KMS-11 (cell line): ENCODE measurements around the gene SAP30L.

Experiments
- H2AFZ ChIP-seq: fragments of 200-600 bp; sonication (generic); 2 replicates; pipeline ENCODE4 v1.6.1; 2016; ENCODE audit warnings: antibody characterized with exemption, mixed run types, low read depth
- H3K27ac ChIP-seq: fragments of 200-600 bp; sonication (generic); 2 replicates; pipeline ENCODE4 v1.6.1; 2016; ENCODE audit warnings: mild to moderate bottlenecking, mixed run types
- H3K27me3 ChIP-seq: fragments of 200-600 bp; sonication (generic); 2 replicates; pipeline ENCODE4 v1.6.1; 2017; ENCODE audit warnings: mild to moderate bottlenecking, low read depth, mixed run types, moderate library complexity; ENCODE audit not compliant: insufficient read depth
- H3K36me3 ChIP-seq: fragments of 200-600 bp; sonication (generic); 2 replicates; pipeline ENCODE4 v1.6.1; 2017; ENCODE audit warnings: mild to moderate bottlenecking, mixed run types; ENCODE audit not compliant: insufficient read depth
- H3K4me1 ChIP-seq: fragments of 200-600 bp; sonication (generic); 2 replicates; pipeline ENCODE4 v1.6.1; 2016; ENCODE audit warnings: mild to moderate bottlenecking, low read depth, mixed run types; ENCODE audit not compliant: poor library complexity, severe bottlenecking
- H3K4me2 ChIP-seq: fragments of 200-600 bp; sonication (generic); 2 replicates; pipeline ENCODE4 v1.7.0; 2016; ENCODE audit warnings: mild to moderate bottlenecking, mixed run types
- H3K4me3 ChIP-seq: fragments of 200-600 bp; sonication (generic); IDR thresholded peaks from 2 replicates; pipeline ENCODE4 v1.6.1; 2017; ENCODE audit warnings: low read depth, low read length, mixed read lengths; ENCODE audit not compliant: insufficient read depth
- H3K79me2 ChIP-seq: fragments of 200-600 bp; sonication (generic); 2 replicates; pipeline ENCODE4 v1.6.1; 2016; ENCODE audit warnings: low read depth, mixed run types; ENCODE audit not compliant: insufficient read depth
- H3K9ac ChIP-seq: fragments of 200-600 bp; sonication (generic); 2 replicates; pipeline ENCODE4 v1.6.1; 2016; ENCODE audit warnings: mild to moderate bottlenecking, mixed run types
- H4K20me1 ChIP-seq: fragments of 200-600 bp; sonication (generic); 2 replicates; pipeline ENCODE4 v1.6.1; 2016; ENCODE audit warnings: mild to moderate bottlenecking, mixed run types; ENCODE audit not compliant: insufficient read depth
- TF ChIP-seq, protein P1 (sequence below): fragments of 200-600 bp; sonication (generic); conservative IDR thresholded peaks from 2 replicates; pipeline ENCODE4 v1.6.1; 2017; ENCODE audit warnings: low read depth, mild to moderate bottlenecking, antibody characterized with exemption, low read length, moderate library complexity, mixed read lengths

Gene SAP30L

DNA sequence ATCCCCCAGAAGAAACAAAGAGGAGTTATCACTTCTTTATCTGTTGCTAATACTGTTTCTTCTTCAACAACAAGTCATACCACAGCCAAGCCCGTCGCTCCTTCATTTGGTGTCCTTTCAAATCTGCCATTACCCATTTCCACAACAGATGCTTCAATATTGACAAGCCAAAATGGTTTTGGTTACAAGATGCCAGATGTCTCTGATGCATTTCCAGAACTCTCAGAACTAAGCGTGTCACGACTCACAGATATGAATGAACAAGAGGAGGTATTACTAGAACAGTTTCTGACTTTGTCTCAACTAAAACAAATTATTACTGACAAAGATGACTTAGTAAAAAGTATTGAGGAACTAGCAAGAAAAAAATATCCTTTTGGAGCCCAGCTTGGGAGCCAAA, 48.2 kb downstream of the SAP30L start:
- Histone ChIP-seq H4K20me1 (no peaks in the 10 kb centered on the region), H3K4me1 (peaks cover 2% of the 10 kb centered on the region), H3K9ac (no peak overlapping the region), H2AFZ (no peak overlapping the region), H3K4me2 (no peak overlapping the region), H3K4me3 (no peak overlapping the region), H3K27me3 (no peaks in the 10 kb centered on the region), H3K27ac (no peak overlapping the region), H3K36me3 (no peaks in the 10 kb centered on the region), H3K79me2 (no peaks in the 10 kb centered on the region)
- TF ChIP-seq, protein P1, sequence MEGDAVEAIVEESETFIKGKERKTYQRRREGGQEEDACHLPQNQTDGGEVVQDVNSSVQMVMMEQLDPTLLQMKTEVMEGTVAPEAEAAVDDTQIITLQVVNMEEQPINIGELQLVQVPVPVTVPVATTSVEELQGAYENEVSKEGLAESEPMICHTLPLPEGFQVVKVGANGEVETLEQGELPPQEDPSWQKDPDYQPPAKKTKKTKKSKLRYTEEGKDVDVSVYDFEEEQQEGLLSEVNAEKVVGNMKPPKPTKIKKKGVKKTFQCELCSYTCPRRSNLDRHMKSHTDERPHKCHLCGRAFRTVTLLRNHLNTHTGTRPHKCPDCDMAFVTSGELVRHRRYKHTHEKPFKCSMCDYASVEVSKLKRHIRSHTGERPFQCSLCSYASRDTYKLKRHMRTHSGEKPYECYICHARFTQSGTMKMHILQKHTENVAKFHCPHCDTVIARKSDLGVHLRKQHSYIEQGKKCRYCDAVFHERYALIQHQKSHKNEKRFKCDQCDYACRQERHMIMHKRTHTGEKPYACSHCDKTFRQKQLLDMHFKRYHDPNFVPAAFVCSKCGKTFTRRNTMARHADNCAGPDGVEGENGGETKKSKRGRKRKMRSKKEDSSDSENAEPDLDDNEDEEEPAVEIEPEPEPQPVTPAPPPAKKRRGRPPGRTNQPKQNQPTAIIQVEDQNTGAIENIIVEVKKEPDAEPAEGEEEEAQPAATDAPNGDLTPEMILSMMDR: no peak

DNA sequence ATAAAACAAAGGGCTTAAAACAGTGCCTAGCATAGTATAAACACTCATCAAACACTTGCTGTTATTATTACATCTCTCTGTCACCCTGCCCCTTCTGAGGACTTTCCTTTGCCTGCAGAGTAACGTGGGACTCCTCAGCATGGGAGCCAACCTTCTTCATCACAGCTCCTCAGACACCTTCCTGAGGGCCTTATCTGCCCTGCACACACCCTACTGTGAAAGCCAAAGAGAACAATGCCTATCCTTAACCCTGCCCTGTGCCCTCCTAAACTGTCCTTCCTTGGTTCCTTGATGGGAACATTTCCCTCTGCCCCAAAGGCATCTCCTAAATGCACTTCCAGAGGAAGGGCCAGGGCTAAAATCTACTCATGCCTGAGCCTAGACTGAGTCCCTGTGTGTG, 52.8 kb downstream of the SAP30L start:
- H4K20me1 ChIP-seq: no peaks in the 10 kb centered on the region

DNA sequence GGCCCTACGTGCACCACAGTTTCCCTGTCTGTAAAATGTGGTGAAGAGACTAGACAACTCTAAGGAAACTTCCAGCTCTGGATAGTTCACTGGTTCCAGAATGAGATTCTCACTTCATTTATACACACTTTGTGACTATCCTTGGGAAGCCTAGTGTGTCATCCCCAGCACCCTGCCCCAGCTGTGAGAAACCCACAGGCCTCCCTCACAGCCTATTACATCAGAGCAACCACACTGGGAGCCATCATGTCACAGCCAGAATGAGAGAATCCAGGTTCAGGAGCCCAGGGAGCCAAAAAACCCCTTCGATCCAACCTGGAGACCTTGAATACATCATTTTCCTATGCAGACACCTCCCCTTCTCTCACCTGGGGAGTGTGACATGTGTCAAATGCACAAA, 53.2 kb downstream of the SAP30L start:
- no peaks in the 10 kb centered on the region for H3K36me3 ChIP-seq
- no peaks in the 10 kb centered on the region for H3K27me3 ChIP-seq
- H4K20me1 ChIP-seq: no peaks in the 10 kb centered on the region
- no peaks in the 10 kb centered on the region for H3K79me2 ChIP-seq
- TF ChIP-seq, protein P1: no peak
- no peak overlapping the region for H2AFZ ChIP-seq
- H3K4me2 ChIP-seq: no peak overlapping the region
- no peak overlapping the region for H3K4me3 ChIP-seq
- no peak overlapping the region for H3K9ac ChIP-seq
- no peak overlapping the region for H3K27ac ChIP-seq
- H3K4me1 ChIP-seq: peaks cover 10% of the 10 kb centered on the region

More for the DNA sequence above, 52.8 kb downstream of the SAP30L start:
- Histone ChIP-seq H3K4me1 (peaks cover 9% of the 10 kb centered on the region), H3K4me2 (no peak overlapping the region), H3K27me3 (no peaks in the 10 kb centered on the region), H3K4me3 (no peak overlapping the region), H3K79me2 (no peaks in the 10 kb centered on the region), H2AFZ (no peak overlapping the region), H3K27ac (no peak overlapping the region), H3K36me3 (no peaks in the 10 kb centered on the region), H3K9ac (no peak overlapping the region)
- TF ChIP-seq, protein P1: no peak

DNA sequence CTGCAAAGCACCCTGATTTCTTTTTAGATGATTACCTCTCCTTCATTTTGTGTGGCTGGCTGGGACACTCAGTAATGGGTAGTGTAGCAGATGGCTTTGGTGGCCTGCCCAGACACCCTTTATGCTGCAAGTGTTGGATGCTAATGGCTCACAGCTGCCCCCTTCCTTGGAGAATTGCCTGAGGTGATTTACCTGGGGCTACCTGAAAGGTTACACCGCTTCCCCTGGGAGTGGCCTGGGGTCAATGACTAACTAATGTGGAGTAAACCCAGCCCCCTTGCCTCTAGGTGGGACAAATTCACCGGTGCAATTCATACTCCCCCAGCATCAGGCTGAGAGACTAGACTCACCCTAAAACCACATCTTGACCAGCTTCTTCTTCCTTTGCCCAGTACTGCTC, 55.8 kb downstream of the SAP30L start:
- Histone ChIP-seq H3K27me3 (no peaks in the 10 kb centered on the region), H3K79me2 (no peaks in the 10 kb centered on the region), H3K4me1 (peaks cover 10% of the 10 kb centered on the region), H4K20me1 (no peaks in the 10 kb centered on the region), H3K4me2 (no peak overlapping the region), H3K36me3 (no peaks in the 10 kb centered on the region), H3K9ac (no peak overlapping the region), H3K27ac (no peak overlapping the region), H3K4me3 (no peak overlapping the region), H2AFZ (no peak overlapping the region)
- TF ChIP-seq, protein P1: no peak
